Testis (tissue), 3 donors: Measurements from ENCODE around the gene ZYX. TPM values are rescaled to one million over a fixed set of nuclear protein-coding genes. Genes with fewer than 3 reads are reported as not detected.

Experiments used
- DNase-seq: peaks from one replicate; pipeline ENCODE4 v3.0.0-alpha.2; 2019
- H3K27ac ChIP-seq, 2 donors: fragments of 200-600 bp; sonication (generic); one replicate each; pipeline ENCODE4 v1.5.1; 2019
- H3K27me3 ChIP-seq: fragments of 200-600 bp; sonication (generic); one replicate; pipeline ENCODE4 v1.5.1; 2019
- H3K36me3 ChIP-seq: fragments of 200-600 bp; sonication (generic); one replicate; pipeline ENCODE4 v1.5.1; 2017; ENCODE audit warnings: low read depth; ENCODE audit errors: missing control alignments
- H3K4me1 ChIP-seq: fragments of 200-600 bp; sonication (generic); one replicate; pipeline ENCODE4 v1.5.1; 2019
- H3K4me3 ChIP-seq, 2 donors: fragments of 200-600 bp; sonication (generic); one replicate each; pipeline ENCODE4 v1.5.1; 2017 to 2019
- H3K9me3 ChIP-seq: fragments of 200-600 bp; sonication (generic); one replicate; pipeline ENCODE4 v1.5.1; 2017
- CTCF ChIP-seq, 3 experiments: fragments of 450-650 bp in 2 of 3; fragments of 200-600 bp in 1 of 3; sonication (generic) in 1 of 3; IDR thresholded peaks; one replicate each; pipeline ENCODE4 v1.5.1; 2016 to 2019; ENCODE audit warnings: antibody characterized with exemption in 3 of 3, mild to moderate bottlenecking in 2 of 3, moderate library complexity in 1 of 3
- POLR2A ChIP-seq: fragments of 450-650 bp; IDR thresholded peaks from one replicate; pipeline ENCODE4 v1.6.1; 2017; ENCODE audit warnings: antibody characterized with exemption, mild to moderate bottlenecking, moderate library complexity
- WGBS, 2 donors: methylation state at CpG; one replicate each; pipeline ENCODE4 v1.1.5; 2018; 5-methylcytosine and 5-hydroxymethylcytosine counted together
- intact Hi-C: fragments of 100-400 bp; cut with DNase I; formaldehyde crosslinking; loops from one replicate; pipeline ENCODE4 v1.15.1; 2023; ENCODE audit warnings: low total_unique reads
- polyA plus RNA-seq: library from polyadenylated mRNA; stranded (reverse); fragments of 350-450 nt; fragmentation: Illumina TruSeq; extraction: RNeasy Lipid Tissue Mini Kit (QIAGEN cat#74804); gene quantifications from one replicate; pipeline ENCODE4 v1.2.3, GENCODE V29; 2014; ENCODE audit warnings: low read depth, low replicate concordance; ENCODE audit not compliant: insufficient read depth
- total RNA-seq, 2 donors: library from RNA; depleted of rRNA; stranded (reverse); fragments of >200 nt; gene quantifications; one replicate each; pipeline ENCODE4 v1.2.3, GENCODE V29; 2016

The ZYX gene
- total and polyA plus RNA-seq, 3 donors from 2014 or later = 164 to 222 (median 190) TPM

DNA sequence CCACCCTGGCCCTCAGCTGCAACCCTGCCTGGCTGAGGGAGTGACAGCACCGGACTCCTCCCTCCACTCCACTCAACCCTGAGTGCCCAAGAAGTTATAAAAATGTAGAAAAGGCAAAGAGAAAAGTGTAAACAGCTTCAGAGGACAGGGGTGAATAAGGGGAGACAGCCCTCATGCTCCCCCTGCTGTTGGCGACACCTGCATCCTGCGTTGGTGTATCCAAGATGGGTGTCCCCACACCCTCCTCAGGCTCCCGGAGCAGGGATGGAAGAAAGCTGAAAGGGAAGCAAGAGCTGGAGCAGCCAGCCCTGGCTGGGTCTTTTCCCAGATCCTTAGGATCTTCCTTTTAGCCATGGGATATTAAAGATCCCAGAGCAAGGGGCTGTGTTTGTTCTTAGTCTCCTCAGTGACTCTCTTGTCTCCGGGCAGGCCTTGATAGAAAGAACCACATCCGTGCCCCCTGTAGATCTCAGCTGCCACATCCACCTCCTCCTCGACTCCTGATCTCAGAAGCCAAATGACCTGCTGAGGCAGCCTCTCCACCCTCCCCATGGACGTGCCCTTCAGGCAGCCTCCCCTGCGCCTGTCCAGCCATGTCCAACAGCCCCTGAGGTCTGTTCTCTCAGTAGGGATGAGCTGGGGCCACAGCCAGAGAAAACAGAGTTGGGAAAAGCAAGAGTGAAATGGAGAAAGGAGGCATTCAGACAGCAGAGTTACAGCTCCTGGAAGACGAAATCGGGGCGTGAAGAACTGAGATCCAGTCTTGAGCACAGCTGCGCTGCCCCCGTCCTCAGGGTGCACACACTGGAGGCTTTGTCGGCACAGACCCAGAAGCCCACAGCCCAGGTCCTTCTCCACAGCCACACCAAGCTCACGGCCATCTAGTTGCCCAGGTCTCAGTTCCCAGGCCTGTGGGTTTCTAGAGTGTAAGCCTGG is 25.4 kb upstream of the ZYX start:
- intact Hi-C loops = no loop called here
- H3K9me3 ChIP-seq = no peaks in the 10 kb centered on the region
- DNase-seq = no peak
- no peaks in the 10 kb centered on the region for H3K4me1 ChIP-seq
- 93 to 95% methylated on average over 15 to 16 of the region's 16 CpGs for WGBS, 2 donors
- no peaks in the 10 kb centered on the region for H3K36me3 ChIP-seq
- H3K27ac ChIP-seq = no peak overlapping the region
- H3K4me3 ChIP-seq = no peak overlapping the region
- TF ChIP-seq POLR2A (no peak), CTCF (IDR thresholded peaks at IDR 0.05) (no peak)
- no peaks in the 10 kb centered on the region for H3K27me3 ChIP-seq

GRCh38 chr7:143356414-143357050 is 24.6 kb upstream of the ZYX start:
- TF ChIP-seq POLR2A = no peak
- TF ChIP-seq CTCF (IDR thresholded peaks at IDR 0.05) = no peak
- intact Hi-C loops = no loop called here
- Histone ChIP-seq H3K36me3 (no peaks in the 10 kb centered on the region), H3K27me3 (no peaks in the 10 kb centered on the region), H3K4me1 (no peaks in the 10 kb centered on the region), H3K27ac (no peak overlapping the region), H3K9me3 (no peaks in the 10 kb centered on the region), H3K4me3 (no peak overlapping the region)
- WGBS, 2 donors = 88 to 99% methylated on average over 13 of the region's 13 CpGs
- DNase-seq = no peak

GRCh38 chr7:143358626-143359025 is 22.5 kb upstream of the ZYX start:
- intact Hi-C loops = no loop called here

GRCh38 chr7:143359771-143360353 is 21.3 kb upstream of the ZYX start:
- H3K4me1 ChIP-seq = peaks cover 5% of the 10 kb centered on the region
- no peak for DNase-seq
- H3K4me3 ChIP-seq = no peak overlapping the region
- H3K36me3 ChIP-seq = no peaks in the 10 kb centered on the region
- intact Hi-C loops = no loop called here
- H3K9me3 ChIP-seq = no peaks in the 10 kb centered on the region
- no peak overlapping the region for H3K27ac ChIP-seq
- TF ChIP-seq CTCF (IDR thresholded peaks at IDR 0.05) = no peak
- no peak for TF ChIP-seq POLR2A
- no peaks in the 10 kb centered on the region for H3K27me3 ChIP-seq
- 83 to 89% methylated on average over 9 to 11 of the region's 11 CpGs for WGBS, 2 donors

More at GRCh38 chr7:143358626-143359025, 22.5 kb upstream of the ZYX start:
- no peak for TF ChIP-seq CTCF (IDR thresholded peaks at IDR 0.05)
- TF ChIP-seq POLR2A = no peak
- Histone ChIP-seq H3K4me3 (no peak overlapping the region), H3K36me3 (no peaks in the 10 kb centered on the region), H3K9me3 (no peaks in the 10 kb centered on the region), H3K27me3 (no peaks in the 10 kb centered on the region), H3K27ac (no peak overlapping the region), H3K4me1 (peaks cover 5% of the 10 kb centered on the region)
- DNase-seq = no peak
- WGBS, 2 donors = 91 to 93% methylated on average over 12 of the region's 12 CpGs
